ENCODE measurements around the gene NMNAT3. TPM values are rescaled to one million over a fixed set of nuclear protein-coding genes. Genes with fewer than 3 reads are reported as not detected.

The NMNAT3 gene
- total RNA-seq, 2 donors from 2014 or later: 1.2 to 1.6 TPM

DNA sequence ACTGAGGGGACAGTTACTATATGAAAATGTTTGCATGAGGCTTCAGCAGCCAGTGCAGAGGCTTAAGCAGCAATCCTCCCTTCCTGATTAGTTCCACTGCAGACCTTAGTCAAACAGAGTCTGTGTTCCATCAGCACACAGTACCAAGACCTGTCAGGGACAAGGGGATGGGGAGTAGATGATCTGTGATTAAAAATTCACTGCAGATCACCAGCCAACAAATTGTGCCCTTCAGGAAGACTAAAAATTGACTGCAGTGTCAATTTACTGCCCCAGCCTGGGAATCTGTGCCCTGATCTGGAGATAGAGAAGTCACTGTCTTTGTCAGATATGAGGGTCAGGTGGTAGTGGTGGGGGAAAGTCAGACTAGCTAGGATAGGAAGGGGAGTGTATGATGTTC lies 13.8 kb upstream of the NMNAT3 start:
- Histone ChIP-seq H3K36me3 (ENCODE audit: control insufficient read depth, insufficient read depth, low read length) (no peaks in the 10 kb centered on the region), H3K4me3 (ENCODE audit: low read length) (no peak overlapping the region), H3K27ac (ENCODE audit: low read depth, low read length) (no peak overlapping the region), H3K9me3 (ENCODE audit: control insufficient read depth, low read length) (no peaks in the 10 kb centered on the region), H3K9ac (ENCODE audit: extremely low read depth, low read length, poor library complexity, severe bottlenecking) (no peak overlapping the region), H3K27me3 (ENCODE audit: control insufficient read depth, insufficient read depth, low read length, poor library complexity, severe bottlenecking) (peaks cover 15% of the 10 kb centered on the region), H3K4me1 (ENCODE audit: control insufficient read depth, insufficient read depth, low read length) (no peaks in the 10 kb centered on the region)
- H3K27me3 Mint-ChIP-seq (ENCODE audit: insufficient read depth): peaks cover 4% of the 10 kb centered on the region
- H3K27ac Mint-ChIP-seq: no peak overlapping the region
- no peak overlapping the region for H3K4me3 Mint-ChIP-seq
- H3K4me1 Mint-ChIP-seq: peaks cover 4% of the 10 kb centered on the region
- no peaks in the 10 kb centered on the region for H3K9me3 Mint-ChIP-seq
- H3K36me3 Mint-ChIP-seq (ENCODE audit: low read depth): no peaks in the 10 kb centered on the region
- TF ChIP-seq, protein P1, sequence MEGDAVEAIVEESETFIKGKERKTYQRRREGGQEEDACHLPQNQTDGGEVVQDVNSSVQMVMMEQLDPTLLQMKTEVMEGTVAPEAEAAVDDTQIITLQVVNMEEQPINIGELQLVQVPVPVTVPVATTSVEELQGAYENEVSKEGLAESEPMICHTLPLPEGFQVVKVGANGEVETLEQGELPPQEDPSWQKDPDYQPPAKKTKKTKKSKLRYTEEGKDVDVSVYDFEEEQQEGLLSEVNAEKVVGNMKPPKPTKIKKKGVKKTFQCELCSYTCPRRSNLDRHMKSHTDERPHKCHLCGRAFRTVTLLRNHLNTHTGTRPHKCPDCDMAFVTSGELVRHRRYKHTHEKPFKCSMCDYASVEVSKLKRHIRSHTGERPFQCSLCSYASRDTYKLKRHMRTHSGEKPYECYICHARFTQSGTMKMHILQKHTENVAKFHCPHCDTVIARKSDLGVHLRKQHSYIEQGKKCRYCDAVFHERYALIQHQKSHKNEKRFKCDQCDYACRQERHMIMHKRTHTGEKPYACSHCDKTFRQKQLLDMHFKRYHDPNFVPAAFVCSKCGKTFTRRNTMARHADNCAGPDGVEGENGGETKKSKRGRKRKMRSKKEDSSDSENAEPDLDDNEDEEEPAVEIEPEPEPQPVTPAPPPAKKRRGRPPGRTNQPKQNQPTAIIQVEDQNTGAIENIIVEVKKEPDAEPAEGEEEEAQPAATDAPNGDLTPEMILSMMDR (conservative IDR thresholded peaks at IDR 0.05): no peak
- DNase-seq: no peak

GRCh38 chr3:139689708-139690228 lies 12.0 kb upstream of the NMNAT3 start:
- TF ChIP-seq, protein P1 (conservative IDR thresholded peaks at IDR 0.05): no peak
- H3K27me3 Mint-ChIP-seq (ENCODE audit: insufficient read depth): peaks cover 7% of the 10 kb centered on the region
- H3K9ac ChIP-seq (ENCODE audit: extremely low read depth, low read length, poor library complexity, severe bottlenecking): no peak overlapping the region
- peaks cover 26% of the 10 kb centered on the region for H3K27me3 ChIP-seq (ENCODE audit: control insufficient read depth, insufficient read depth, low read length, poor library complexity, severe bottlenecking)
- no peak overlapping the region for H3K4me3 ChIP-seq (ENCODE audit: low read length)
- no peak overlapping the region for H3K27ac ChIP-seq (ENCODE audit: low read depth, low read length)
- no peaks in the 10 kb centered on the region for H3K9me3 Mint-ChIP-seq
- H3K4me1 ChIP-seq (ENCODE audit: control insufficient read depth, insufficient read depth, low read length): no peaks in the 10 kb centered on the region
- no peak overlapping the region for H3K4me3 Mint-ChIP-seq
- no peak overlapping the region for H3K27ac Mint-ChIP-seq
- no peaks in the 10 kb centered on the region for H3K36me3 ChIP-seq (ENCODE audit: control insufficient read depth, insufficient read depth, low read length)
- no peaks in the 10 kb centered on the region for H3K9me3 ChIP-seq (ENCODE audit: control insufficient read depth, low read length)
- DNase-seq: no peak
- H3K4me1 Mint-ChIP-seq: peaks cover 4% of the 10 kb centered on the region
- no peaks in the 10 kb centered on the region for H3K36me3 Mint-ChIP-seq (ENCODE audit: low read depth)
- WGBS, 2 experiments (ENCODE audit: insufficient coverage in 1 of 2, insufficient read length in 1 of 2): 89 to 96% methylated on average over 6 to 7 of the region's 7 CpGs

DNA sequence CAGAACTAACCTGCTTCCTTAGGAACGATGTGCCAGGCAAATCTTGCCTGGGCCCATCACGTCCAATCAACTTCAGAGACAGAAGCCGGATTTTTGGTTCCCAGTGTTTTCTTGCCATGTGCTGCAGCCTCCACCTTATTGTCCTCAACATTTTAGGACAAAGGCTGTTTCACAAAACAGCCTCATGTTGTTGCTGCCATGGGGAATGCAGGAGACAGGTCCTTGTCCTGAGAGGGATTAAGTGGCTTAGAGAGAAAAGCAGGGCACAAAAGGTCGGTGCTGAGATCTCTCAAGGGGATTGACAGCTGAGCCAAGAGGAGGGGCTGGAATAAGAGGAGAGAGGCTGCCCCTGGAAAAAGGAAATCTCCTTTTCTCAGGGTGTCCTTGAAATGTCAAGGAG lies 11.3 kb upstream of the NMNAT3 start:
- H3K4me1 Mint-ChIP-seq: peaks cover 4% of the 10 kb centered on the region
- H3K27me3 Mint-ChIP-seq (ENCODE audit: insufficient read depth): peaks cover 7% of the 10 kb centered on the region
- H3K9ac ChIP-seq (ENCODE audit: extremely low read depth, low read length, poor library complexity, severe bottlenecking): no peak overlapping the region
- H3K36me3 Mint-ChIP-seq (ENCODE audit: low read depth): no peaks in the 10 kb centered on the region
- no peaks in the 10 kb centered on the region for H3K4me1 ChIP-seq (ENCODE audit: control insufficient read depth, insufficient read depth, low read length)
- no peaks in the 10 kb centered on the region for H3K9me3 Mint-ChIP-seq
- no peak overlapping the region for H3K4me3 ChIP-seq (ENCODE audit: low read length)
- WGBS, 2 experiments (ENCODE audit: insufficient coverage in 1 of 2, insufficient read length in 1 of 2): 60 to 66% methylated on average over 3 to 4 of the region's 4 CpGs
- no peak overlapping the region for H3K4me3 Mint-ChIP-seq
- no peak for DNase-seq
- peaks cover 26% of the 10 kb centered on the region for H3K27me3 ChIP-seq (ENCODE audit: control insufficient read depth, insufficient read depth, low read length, poor library complexity, severe bottlenecking)
- no peaks in the 10 kb centered on the region for H3K9me3 ChIP-seq (ENCODE audit: control insufficient read depth, low read length)
- no peaks in the 10 kb centered on the region for H3K36me3 ChIP-seq (ENCODE audit: control insufficient read depth, insufficient read depth, low read length)
- no peak overlapping the region for H3K27ac Mint-ChIP-seq
- H3K27ac ChIP-seq (ENCODE audit: low read depth, low read length): peak overlapping the region; percentile 6
- TF ChIP-seq, protein P1 (conservative IDR thresholded peaks at IDR 0.05): no peak
